Right ventricle myocardium superior (tissue), 1 donor: Measurements from ENCODE around the gene DYNC1I2. TPM values are rescaled to one million over a fixed set of nuclear protein-coding genes. Genes with fewer than 3 reads are reported as not detected.

Experiments used
- total RNA-seq: library from RNA; stranded (reverse); fragmentation: NEBNext Ultra II Directional; extraction: Animal tissue kit (Norgen Biotek cat#: 25700); gene quantifications from one replicate; pipeline ENCODE4 v1.2.1, GENCODE V29; 2021
- donor health status: DM: no; HTN: yes; CAD: no; lungs with severe emphysema.

Gene DYNC1I2
- total RNA-seq, 1 donor from 2014 or later = 70.0 TPM

Other genes with a start within 250 kb of the DYNC1I2 start
- gene CYBRD1, start 165.0 kb upstream of the DYNC1I2 start, total RNA-seq = 58.3 TPM
- 107 TPM for gene SLC25A12, start 206.8 kb downstream of the DYNC1I2 start, total RNA-seq
- gene HAT1, start 235.0 kb downstream of the DYNC1I2 start, total RNA-seq = 31.1 TPM